ENCODE measurements around the gene SALL4.

DNA sequence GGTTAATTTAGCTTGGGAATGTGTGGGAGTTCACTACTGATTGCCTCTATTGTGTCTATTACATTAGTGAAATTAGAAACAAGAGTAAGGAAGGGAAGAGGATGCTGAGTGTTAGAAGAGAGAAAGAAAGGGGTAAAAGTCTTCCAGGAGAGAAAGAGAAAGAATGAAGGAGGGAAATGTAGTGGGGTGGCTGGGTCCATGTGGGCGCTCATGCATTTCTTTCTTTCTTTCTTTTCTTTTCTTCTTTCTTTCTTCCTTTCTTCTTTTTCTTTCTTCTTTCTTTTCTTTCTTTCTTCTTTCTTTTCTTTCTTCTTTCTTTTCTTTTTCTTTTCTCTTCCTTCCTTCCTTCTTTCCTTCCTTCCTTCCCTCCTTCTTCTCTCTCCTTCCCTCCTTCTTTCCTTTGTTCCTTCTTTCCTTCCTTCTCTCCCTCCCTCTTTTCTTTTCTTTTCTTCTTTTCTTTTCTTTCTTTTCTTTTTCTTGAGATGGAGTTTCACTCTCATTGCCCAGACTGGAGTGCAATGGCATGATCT, 16.2 kb upstream of the SALL4 start:
- no peak for TF ChIP-seq POLR2A (IDR thresholded peaks at IDR 0.05)
- TF ChIP-seq, protein P1, sequence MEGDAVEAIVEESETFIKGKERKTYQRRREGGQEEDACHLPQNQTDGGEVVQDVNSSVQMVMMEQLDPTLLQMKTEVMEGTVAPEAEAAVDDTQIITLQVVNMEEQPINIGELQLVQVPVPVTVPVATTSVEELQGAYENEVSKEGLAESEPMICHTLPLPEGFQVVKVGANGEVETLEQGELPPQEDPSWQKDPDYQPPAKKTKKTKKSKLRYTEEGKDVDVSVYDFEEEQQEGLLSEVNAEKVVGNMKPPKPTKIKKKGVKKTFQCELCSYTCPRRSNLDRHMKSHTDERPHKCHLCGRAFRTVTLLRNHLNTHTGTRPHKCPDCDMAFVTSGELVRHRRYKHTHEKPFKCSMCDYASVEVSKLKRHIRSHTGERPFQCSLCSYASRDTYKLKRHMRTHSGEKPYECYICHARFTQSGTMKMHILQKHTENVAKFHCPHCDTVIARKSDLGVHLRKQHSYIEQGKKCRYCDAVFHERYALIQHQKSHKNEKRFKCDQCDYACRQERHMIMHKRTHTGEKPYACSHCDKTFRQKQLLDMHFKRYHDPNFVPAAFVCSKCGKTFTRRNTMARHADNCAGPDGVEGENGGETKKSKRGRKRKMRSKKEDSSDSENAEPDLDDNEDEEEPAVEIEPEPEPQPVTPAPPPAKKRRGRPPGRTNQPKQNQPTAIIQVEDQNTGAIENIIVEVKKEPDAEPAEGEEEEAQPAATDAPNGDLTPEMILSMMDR (IDR thresholded peaks at IDR 0.05) = no peak
- no peak for TF ChIP-seq EP300 (IDR thresholded peaks at IDR 0.05)

All from upper lobe of left lung (tissue), 4 donors.